ENCODE measurements around the gene ZDHHC8. TPM values are rescaled to one million over a fixed set of nuclear protein-coding genes. Genes with fewer than 3 reads are reported as not detected.
A peak's percentile ranks its signal among the peaks of the same experiment; 100 is the strongest.

The ZDHHC8 gene
- total RNA-seq (2014; rRNA removed; shearing (Covaris generic)): 18.7 and 22.8 TPM in 2 replicates
- polyA plus RNA-seq (2016; fragmentation: Nextera tagmentation; extraction: Ambion mirVana): 13.0 and 16.1 TPM in 2 replicates

GRCh38 chr22:20131597-20131858, at the start of gene ZDHHC8:
Gene ZDHHC8 (plus strand): TSS chr22:20131804. CDS start chr22:20131948, 144 bp downstream.
- in situ Hi-C loops (cut with MboI): no loop called here
- Histone ChIP-seq H2AFZ (peak within 1 kb of the TSS; percentile 81), H3K9me2 (ENCODE audit: insufficient read depth) (no peaks in the 10 kb centered on the region), H3K9ac (peak within 1 kb of the TSS; percentile 93), H3K36me3 (ENCODE audit: low read depth) (no peaks in the 10 kb centered on the region), H3K9me3 (ENCODE audit: low read depth) (no peaks in the 10 kb centered on the region), H3K27me3 (replicated peaks; ENCODE audit: insufficient read depth) (no peaks in the 10 kb centered on the region), H3K4me1 (ENCODE audit: insufficient read depth) (peaks cover 11% of the 10 kb centered on the region; the same call in 1 of the 2 replicates), H4K20me1 (ENCODE audit: insufficient read depth) (no peaks in the 10 kb centered on the region), H3F3A (ENCODE audit: insufficient read depth) (peaks cover 28% of the 10 kb centered on the region; the same call in 1 of the 2 replicates), H3K79me2 (ENCODE audit: insufficient read depth) (peaks cover 47% of the 10 kb centered on the region), H3K27ac (peak within 1 kb of the TSS; percentile 45), H3K4me2 (ENCODE audit: unreplicated experiment) (peak within 1 kb of the TSS; percentile 87), H3K4me3 (peak within 1 kb of the TSS; percentile 86)
- DNase-seq: peak; percentile 50
- 0% methylated on average over 4 to 8 of the region's 43 CpGs for WGBS, 2 experiments (ENCODE audit: low coverage in 1 of 2, low lambda C conversion rate in 2 of 2, missing lambda C conversion rate in 2 of 2)
- no peak for TF ChIP-seq EZH2phosphoT487 (IDR thresholded peaks at IDR 0.05; ENCODE audit: insufficient read depth, low read depth)
- TF ChIP-seq EZH2 (IDR thresholded peaks at IDR 0.05; ENCODE audit: insufficient read depth, poor library complexity, severe bottlenecking): no peak

GRCh38 chr22:20083157-20083890, 48.3 kb upstream of the ZDHHC8 start:
- Histone ChIP-seq H3K36me3 (ENCODE audit: low read depth) (peaks cover 2% of the 10 kb centered on the region; the same call in 1 of the 2 replicates), H3K79me2 (ENCODE audit: insufficient read depth) (peaks cover 80% of the 10 kb centered on the region), H3K4me1 (ENCODE audit: insufficient read depth) (peaks cover 7% of the 10 kb centered on the region), H3K27me3 (replicated peaks; ENCODE audit: insufficient read depth) (no peaks in the 10 kb centered on the region), H3K27ac (0 out of 2 replicates have a peak overlapping the region, but pooled peaks have one; percentile 17), H3K4me2 (ENCODE audit: unreplicated experiment) (no peak overlapping the region), H4K20me1 (ENCODE audit: insufficient read depth) (peaks cover 9% of the 10 kb centered on the region; the same call in 1 of the 2 replicates), H3K9me3 (ENCODE audit: low read depth) (no peaks in the 10 kb centered on the region), H3K4me3 (no peak overlapping the region), H3K9ac (peak overlapping the region; percentile 9; the same call in 1 of the 2 replicates), H3F3A (ENCODE audit: insufficient read depth) (peaks cover 17% of the 10 kb centered on the region), H2AFZ (no peak overlapping the region), H3K9me2 (ENCODE audit: insufficient read depth) (no peaks in the 10 kb centered on the region)
- 82 to 85% methylated on average over 10 of the region's 10 CpGs for WGBS, 2 experiments (ENCODE audit: low coverage in 1 of 2, low lambda C conversion rate in 2 of 2, missing lambda C conversion rate in 2 of 2)
- in situ Hi-C loops (cut with MboI): no loop called here
- TF ChIP-seq EZH2phosphoT487 (IDR thresholded peaks at IDR 0.05; ENCODE audit: insufficient read depth, low read depth) (no peak), EZH2 (IDR thresholded peaks at IDR 0.05; ENCODE audit: insufficient read depth, poor library complexity, severe bottlenecking) (no peak)
- no peak for DNase-seq

GRCh38 chr22:20083891-20084546, 47.6 kb upstream of the ZDHHC8 start:
- Histone ChIP-seq H3K9ac (0 out of 2 replicates have a peak overlapping the region, but pooled peaks have one; percentile 9), H4K20me1 (ENCODE audit: insufficient read depth) (peaks cover 9% of the 10 kb centered on the region), H3K4me2 (ENCODE audit: unreplicated experiment) (no peak overlapping the region), H3K4me3 (no peak overlapping the region), H3K9me3 (ENCODE audit: low read depth) (no peaks in the 10 kb centered on the region), H3K27ac (no peak overlapping the region), H3K79me2 (ENCODE audit: insufficient read depth) (peaks cover 86% of the 10 kb centered on the region), H2AFZ (no peak overlapping the region), H3K9me2 (ENCODE audit: insufficient read depth) (no peaks in the 10 kb centered on the region), H3F3A (ENCODE audit: insufficient read depth) (peaks cover 17% of the 10 kb centered on the region), H3K4me1 (ENCODE audit: insufficient read depth) (peaks cover 7% of the 10 kb centered on the region), H3K36me3 (ENCODE audit: low read depth) (peaks cover 8% of the 10 kb centered on the region; the same call in 1 of the 2 replicates), H3K27me3 (replicated peaks; ENCODE audit: insufficient read depth) (no peaks in the 10 kb centered on the region)
- in situ Hi-C loops (cut with MboI): no loop called here
- TF ChIP-seq EZH2 (IDR thresholded peaks at IDR 0.05; ENCODE audit: insufficient read depth, poor library complexity, severe bottlenecking) (no peak), EZH2phosphoT487 (IDR thresholded peaks at IDR 0.05; ENCODE audit: insufficient read depth, low read depth) (no peak)
- WGBS, 2 experiments (ENCODE audit: low coverage in 1 of 2, low lambda C conversion rate in 2 of 2, missing lambda C conversion rate in 2 of 2): 57 to 61% methylated on average over 10 of the region's 10 CpGs
- no peak for DNase-seq

GRCh38 chr22:20084547-20085413, 46.8 kb upstream of the ZDHHC8 start:
- Histone ChIP-seq H3K4me1 (ENCODE audit: insufficient read depth) (peaks cover 7% of the 10 kb centered on the region), H3K79me2 (ENCODE audit: insufficient read depth) (peaks cover 92% of the 10 kb centered on the region), H3K4me2 (ENCODE audit: unreplicated experiment) (no peak overlapping the region), H3F3A (ENCODE audit: insufficient read depth) (peaks cover 18% of the 10 kb centered on the region), H3K9me2 (ENCODE audit: insufficient read depth) (no peaks in the 10 kb centered on the region), H3K4me3 (no peak overlapping the region), H3K27me3 (replicated peaks; ENCODE audit: insufficient read depth) (no peaks in the 10 kb centered on the region), H3K27ac (no peak overlapping the region), H2AFZ (no peak overlapping the region), H3K36me3 (ENCODE audit: low read depth) (peaks cover 14% of the 10 kb centered on the region; the same call in 1 of the 2 replicates), H3K9ac (no peak overlapping the region), H3K9me3 (ENCODE audit: low read depth) (no peaks in the 10 kb centered on the region), H4K20me1 (ENCODE audit: insufficient read depth) (peaks cover 9% of the 10 kb centered on the region)
- WGBS, 2 experiments (ENCODE audit: low coverage in 1 of 2, low lambda C conversion rate in 2 of 2, missing lambda C conversion rate in 2 of 2): 80 to 84% methylated on average over 21 to 23 of the region's 23 CpGs
- in situ Hi-C loops (cut with MboI): no loop called here
- TF ChIP-seq EZH2phosphoT487 (IDR thresholded peaks at IDR 0.05; ENCODE audit: insufficient read depth, low read depth) (no peak), EZH2 (IDR thresholded peaks at IDR 0.05; ENCODE audit: insufficient read depth, poor library complexity, severe bottlenecking) (no peak)
- peak; percentile 27 for DNase-seq
